Uterus (tissue), 4 donors: ENCODE data around the gene PTGES2. TPM values are rescaled to one million over a fixed set of nuclear protein-coding genes. Genes with fewer than 3 reads are reported as not detected.
A peak's percentile ranks its signal among the peaks of the same experiment; 100 is the strongest.

Source experiments
- DNase-seq, 2 donors: peaks; one replicate each; pipeline ENCODE4 v3.0.0-alpha.2; 2019 to 2020
- H3K27ac ChIP-seq, 2 donors: fragments of 200-600 bp; sonication (generic); 1 replicate in 1 of 2; 2 replicates in 1 of 2; pipeline ENCODE4 v1.5.1; 2016 to 2018
- H3K27me3 ChIP-seq, 2 donors: fragments of 200-600 bp; sonication (generic); one replicate each; pipeline ENCODE4 v1.5.1; 2018 to 2019; ENCODE audit warnings: control low read depth in 1 of 2
- H3K36me3 ChIP-seq, 2 donors: fragments of 200-600 bp; sonication (generic); one replicate each; pipeline ENCODE4 v1.5.1; 2019; ENCODE audit warnings: control low read depth in 1 of 2
- H3K4me1 ChIP-seq, 2 donors: fragments of 200-600 bp; sonication (generic); one replicate each; pipeline ENCODE4 v1.5.1; 2018 to 2019; ENCODE audit warnings: control low read depth in 1 of 2
- H3K4me3 ChIP-seq, 2 donors: fragments of 200-600 bp; sonication (generic); 1 replicate in 1 of 2; 2 replicates in 1 of 2; pipeline ENCODE4 v1.5.1; 2018 to 2019; ENCODE audit warnings: mild to moderate bottlenecking in 1 of 2
- H3K9me3 ChIP-seq, 2 donors: fragments of 200-600 bp; sonication (generic); one replicate each; pipeline ENCODE4 v1.5.1; 2019; ENCODE audit warnings: control low read depth in 1 of 2
- POLR2A ChIP-seq, 2 donors: fragments of 450-650 bp; IDR thresholded peaks; one replicate each; pipeline ENCODE4 v1.6.1; 2016; ENCODE audit warnings: antibody characterized with exemption in 2 of 2, mild to moderate bottlenecking in 1 of 2, moderate library complexity in 1 of 2
- intact Hi-C: fragments of 100-400 bp; cut with DNase I; formaldehyde crosslinking; loops from one replicate; pipeline ENCODE4 v1.15.1; 2023; ENCODE audit warnings: low total_unique reads
- total RNA-seq, 4 donors: library from RNA; depleted of rRNA in 3 of 4; stranded (reverse); fragments of >200 nt in 3 of 4; gene quantifications; one replicate each; pipeline versions ENCODE4 v1.1.0 to v1.2.4, GENCODE V29; 2014 to 2023
- TF ChIP-seq, protein P1 (sequence below), 4 experiments: fragments of 200-600 bp in 2 of 4; fragments of 450-650 bp in 2 of 4; sonication (generic) in 2 of 4; IDR thresholded peaks; one replicate each; pipeline ENCODE4 v1.5.1; 2016 to 2019; ENCODE audit warnings: antibody characterized with exemption in 4 of 4, mild to moderate bottlenecking in 2 of 4, moderate library complexity in 1 of 4
- donor health status: DM: yes; HTN: yes; CAD: no.

Gene PTGES2
- total RNA-seq, 4 donors from 2014 or later: 21.5 to 173 (median 64.2) TPM

DNA sequence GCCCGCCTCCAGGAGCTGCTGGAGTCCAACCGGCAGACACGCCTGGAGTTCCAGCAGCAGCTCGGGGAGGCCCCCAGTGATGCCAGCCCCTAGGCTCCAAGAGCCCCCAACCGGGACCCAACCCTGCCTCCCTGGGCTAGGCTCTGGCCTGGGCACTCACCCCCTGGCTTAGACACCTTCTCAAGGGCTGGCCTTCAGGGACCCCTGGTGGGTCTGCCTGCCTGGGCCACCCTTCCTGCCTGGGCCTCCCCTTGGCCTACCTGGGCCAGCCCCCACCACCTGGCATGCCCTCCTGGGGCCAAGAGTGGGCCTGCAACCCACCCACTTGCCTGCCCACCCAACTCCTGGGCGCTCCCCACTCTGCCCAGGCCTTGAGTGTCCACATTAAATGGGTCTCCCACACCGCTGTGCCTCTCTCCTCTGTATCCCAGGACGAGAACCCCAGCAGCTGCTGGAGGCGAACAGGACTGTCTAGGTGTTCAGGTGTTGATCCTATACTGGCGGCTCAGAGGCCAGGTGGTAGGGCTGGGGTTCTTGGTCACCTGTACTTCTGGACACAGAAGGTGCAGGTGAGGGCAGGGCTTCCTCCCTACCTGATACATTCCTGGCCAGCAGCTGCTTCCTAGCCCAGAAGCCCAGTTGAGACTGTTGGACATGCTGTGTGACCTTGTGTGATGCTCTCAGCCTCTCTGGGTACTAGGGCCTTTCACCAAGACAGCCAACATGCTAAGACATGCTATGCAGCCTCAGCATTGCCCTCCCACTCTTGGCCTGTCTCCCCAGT is 36.2 kb upstream of the PTGES2 start:
- H3K4me1 ChIP-seq: no peaks in the 10 kb centered on the region
- no peaks in the 10 kb centered on the region for H3K9me3 ChIP-seq
- H3K36me3 ChIP-seq: no peaks in the 10 kb centered on the region
- DNase-seq: no peak
- H3K27me3 ChIP-seq: no peaks in the 10 kb centered on the region
- no peak overlapping the region for H3K4me3 ChIP-seq
- TF ChIP-seq, protein P1, sequence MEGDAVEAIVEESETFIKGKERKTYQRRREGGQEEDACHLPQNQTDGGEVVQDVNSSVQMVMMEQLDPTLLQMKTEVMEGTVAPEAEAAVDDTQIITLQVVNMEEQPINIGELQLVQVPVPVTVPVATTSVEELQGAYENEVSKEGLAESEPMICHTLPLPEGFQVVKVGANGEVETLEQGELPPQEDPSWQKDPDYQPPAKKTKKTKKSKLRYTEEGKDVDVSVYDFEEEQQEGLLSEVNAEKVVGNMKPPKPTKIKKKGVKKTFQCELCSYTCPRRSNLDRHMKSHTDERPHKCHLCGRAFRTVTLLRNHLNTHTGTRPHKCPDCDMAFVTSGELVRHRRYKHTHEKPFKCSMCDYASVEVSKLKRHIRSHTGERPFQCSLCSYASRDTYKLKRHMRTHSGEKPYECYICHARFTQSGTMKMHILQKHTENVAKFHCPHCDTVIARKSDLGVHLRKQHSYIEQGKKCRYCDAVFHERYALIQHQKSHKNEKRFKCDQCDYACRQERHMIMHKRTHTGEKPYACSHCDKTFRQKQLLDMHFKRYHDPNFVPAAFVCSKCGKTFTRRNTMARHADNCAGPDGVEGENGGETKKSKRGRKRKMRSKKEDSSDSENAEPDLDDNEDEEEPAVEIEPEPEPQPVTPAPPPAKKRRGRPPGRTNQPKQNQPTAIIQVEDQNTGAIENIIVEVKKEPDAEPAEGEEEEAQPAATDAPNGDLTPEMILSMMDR (IDR thresholded peaks at IDR 0.05): no peak
- TF ChIP-seq POLR2A (IDR thresholded peaks at IDR 0.05): no peak
- intact Hi-C loops: no loop called here
- no peak overlapping the region for H3K27ac ChIP-seq

DNA sequence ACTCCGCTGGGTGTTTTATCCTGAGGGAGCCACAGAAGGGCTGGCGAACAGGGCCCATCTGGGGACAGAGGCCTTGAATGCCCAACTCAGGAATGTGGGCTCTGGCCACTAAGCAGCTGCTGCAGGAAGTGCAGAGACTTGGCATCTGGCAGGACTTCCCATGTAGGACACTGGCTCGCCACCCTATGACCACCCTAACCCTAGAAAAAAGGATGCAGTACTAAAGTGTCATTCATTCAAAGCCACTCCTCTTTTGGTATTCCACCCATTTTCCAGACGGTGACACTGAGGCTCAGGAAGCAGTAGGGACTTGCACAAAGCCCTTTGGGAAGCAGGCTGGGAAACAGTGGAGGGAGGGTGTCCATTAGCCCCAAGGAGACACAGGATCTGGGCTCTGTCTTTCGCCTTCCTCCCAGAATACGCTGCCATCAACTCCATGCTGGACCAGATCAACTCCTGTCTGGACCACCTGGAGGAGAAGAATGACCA is 35.5 kb upstream of the PTGES2 start:
- intact Hi-C loops: no loop called here

DNA sequence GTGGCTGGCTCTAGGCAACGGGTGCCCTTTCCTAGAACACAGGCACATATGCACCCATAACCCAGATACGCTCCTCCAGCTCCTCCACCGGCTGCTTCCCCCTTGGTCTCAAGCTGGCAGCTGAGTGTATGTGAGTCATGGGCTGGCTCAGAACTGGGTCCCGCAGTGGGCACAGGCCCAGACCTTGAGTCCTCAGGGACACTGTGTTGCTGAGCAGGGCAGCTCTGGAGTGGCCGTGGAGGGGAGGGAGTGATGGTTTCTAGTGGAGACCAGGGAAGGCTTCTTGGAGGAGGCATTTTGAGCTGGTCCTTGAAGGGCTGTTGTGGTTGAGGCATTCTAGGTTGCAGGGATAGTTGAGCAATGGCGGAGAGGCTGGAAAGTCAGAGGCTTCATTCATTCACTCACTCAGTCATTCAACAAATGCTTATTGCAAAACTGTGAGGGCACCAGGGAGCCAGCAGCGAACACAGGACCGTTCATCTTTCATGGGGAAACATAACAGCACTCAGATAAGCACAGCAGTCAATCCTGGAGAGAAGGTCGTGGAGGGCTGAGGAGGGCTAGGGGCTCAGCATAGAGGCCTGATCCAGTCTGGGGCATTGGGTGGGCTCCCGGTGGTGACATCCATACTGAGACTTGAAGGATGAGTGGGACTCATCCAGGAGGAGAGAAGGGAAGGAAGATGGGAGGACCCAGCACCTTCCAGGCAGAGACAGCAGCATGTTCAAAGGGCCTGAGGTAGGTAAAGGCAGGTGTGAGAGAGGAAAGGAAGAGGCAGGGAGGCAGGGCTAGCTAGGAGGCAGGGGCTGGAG is 34.9 kb upstream of the PTGES2 start:
- no peak for TF ChIP-seq POLR2A (IDR thresholded peaks at IDR 0.05)
- TF ChIP-seq, protein P1 (IDR thresholded peaks at IDR 0.05): no peak
- H3K9me3 ChIP-seq: no peaks in the 10 kb centered on the region
- no peaks in the 10 kb centered on the region for H3K4me1 ChIP-seq
- H3K27me3 ChIP-seq: no peaks in the 10 kb centered on the region
- H3K36me3 ChIP-seq: no peaks in the 10 kb centered on the region
- no peak overlapping the region for H3K4me3 ChIP-seq
- intact Hi-C loops: no loop called here
- no peak overlapping the region for H3K27ac ChIP-seq
- DNase-seq: peak in 1 of 2 donors; percentile 43

More for the DNA sequence above, 35.5 kb upstream of the PTGES2 start:
- no peak for TF ChIP-seq POLR2A (IDR thresholded peaks at IDR 0.05)
- TF ChIP-seq, protein P1 (IDR thresholded peaks at IDR 0.05): no peak
- no peaks in the 10 kb centered on the region for H3K36me3 ChIP-seq
- DNase-seq: no peak
- no peak overlapping the region for H3K4me3 ChIP-seq
- no peaks in the 10 kb centered on the region for H3K9me3 ChIP-seq
- no peak overlapping the region for H3K27ac ChIP-seq
- no peaks in the 10 kb centered on the region for H3K4me1 ChIP-seq
- H3K27me3 ChIP-seq: no peaks in the 10 kb centered on the region

DNA sequence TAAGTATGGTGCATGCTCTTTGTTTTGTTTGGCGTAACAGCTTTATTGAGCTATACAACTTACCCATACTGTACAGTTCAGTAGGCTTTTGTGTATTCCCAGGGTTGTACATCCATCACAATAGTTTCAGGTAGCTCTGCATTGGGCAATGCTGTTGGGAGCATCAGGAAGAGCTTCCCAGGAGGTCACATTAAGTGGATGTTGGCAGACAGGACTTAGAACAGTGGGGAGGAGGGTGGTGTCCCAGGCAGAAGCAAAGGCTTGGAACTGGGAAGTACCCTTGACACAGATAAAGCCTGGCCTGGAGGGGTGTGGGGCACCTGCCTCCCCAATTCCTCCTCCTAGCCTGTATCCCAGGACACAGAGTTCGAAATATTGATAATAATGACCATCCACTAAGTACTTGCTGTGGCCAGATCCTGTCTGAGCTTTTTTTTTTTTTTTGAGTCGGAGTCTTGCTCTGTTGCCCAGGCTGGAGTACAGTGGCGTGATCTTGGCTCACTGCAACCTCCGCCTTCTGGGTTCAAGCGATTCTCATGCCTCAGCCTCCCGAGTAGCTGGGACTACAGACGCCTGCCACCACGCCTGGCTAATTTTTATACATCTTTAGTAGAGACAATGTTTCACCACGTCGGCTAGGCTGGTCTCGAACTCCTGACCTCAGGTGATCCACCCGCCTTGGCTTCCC is 33.8 kb upstream of the PTGES2 start:
- no peak overlapping the region for H3K27ac ChIP-seq
- no peaks in the 10 kb centered on the region for H3K9me3 ChIP-seq
- no peak for TF ChIP-seq POLR2A (IDR thresholded peaks at IDR 0.05)
- TF ChIP-seq, protein P1 (IDR thresholded peaks at IDR 0.05): no peak
- no peak for DNase-seq
- intact Hi-C loops: no loop called here
- H3K27me3 ChIP-seq: no peaks in the 10 kb centered on the region
- no peaks in the 10 kb centered on the region for H3K4me1 ChIP-seq
- no peak overlapping the region for H3K4me3 ChIP-seq
- no peaks in the 10 kb centered on the region for H3K36me3 ChIP-seq
